GM04503 (cell line): Measurements from ENCODE around the gene ADAM12.

Experiments used
- DNase-seq: peaks from one replicate; pipeline ENCODE4 v3.0.0-alpha.2; 2012; ENCODE audit warnings: low read depth

The ADAM12 gene

DNA sequence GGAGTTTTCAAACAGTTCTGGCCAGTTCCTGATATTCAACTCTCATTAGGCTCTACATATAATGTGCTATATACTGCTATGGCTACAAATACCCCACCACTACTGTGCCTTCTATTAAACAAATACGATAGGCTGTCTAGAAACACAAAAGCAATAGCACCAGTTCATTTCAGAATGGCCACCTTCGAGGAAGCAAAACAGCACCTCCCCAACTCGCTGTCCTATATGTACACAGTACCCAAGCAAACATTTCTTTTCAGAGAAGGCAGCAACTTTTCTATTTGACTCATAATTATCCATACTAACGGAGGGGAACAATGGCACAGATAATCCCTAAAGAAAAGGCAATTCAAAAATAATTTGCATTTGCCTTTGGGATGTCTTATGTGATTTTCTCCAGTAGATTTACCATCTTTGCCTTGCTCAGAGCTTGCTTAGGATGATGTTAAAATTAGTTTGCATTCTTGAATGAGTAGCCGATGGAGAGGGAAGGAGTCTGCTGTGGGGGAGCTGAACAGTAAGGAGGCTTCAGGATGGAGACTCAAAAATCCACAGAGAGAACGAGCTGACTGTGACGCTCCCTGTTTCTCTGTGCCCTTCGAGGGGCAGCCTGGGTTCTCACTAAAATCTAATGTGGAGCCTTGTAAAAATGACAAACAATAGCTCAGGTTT lies 273.3 kb downstream of the ADAM12 start:
- no peak for DNase-seq

GRCh38 chr10:126111516-126111915 lies 276.8 kb downstream of the ADAM12 start:
- no peak for DNase-seq

DNA sequence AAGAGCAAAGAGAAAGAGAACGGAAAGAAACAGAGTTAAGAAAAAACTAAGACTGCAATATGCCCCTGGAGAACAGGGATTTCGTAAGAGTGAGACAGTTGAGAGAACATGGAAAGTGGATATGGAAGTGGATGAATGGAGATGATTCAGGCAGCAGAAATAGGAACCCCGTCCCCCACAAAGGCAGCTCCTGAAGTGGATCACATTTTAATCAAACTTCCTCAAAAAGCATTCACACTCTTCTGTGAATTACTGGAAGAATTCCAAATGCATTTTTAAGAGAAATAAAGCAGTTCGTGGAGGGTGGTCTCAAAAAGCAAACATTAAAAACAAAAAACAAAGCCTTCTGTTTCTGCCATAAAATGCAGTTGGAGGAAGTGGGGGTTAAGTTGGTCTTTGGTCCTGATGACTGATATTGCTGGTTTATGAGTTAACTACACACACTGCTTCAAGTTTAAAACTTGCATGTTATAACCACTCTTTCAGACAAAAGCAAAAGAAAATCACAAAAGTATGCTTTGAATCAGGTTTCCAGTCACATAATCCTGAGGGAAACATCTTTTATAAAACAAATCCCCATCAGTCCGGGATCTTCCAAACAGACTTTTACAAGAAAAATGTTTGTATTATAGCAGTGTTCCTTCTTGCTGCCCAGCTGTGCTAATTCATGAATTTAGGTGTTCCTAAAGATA lies 277.6 kb downstream of the ADAM12 start:
- no peak for DNase-seq

DNA sequence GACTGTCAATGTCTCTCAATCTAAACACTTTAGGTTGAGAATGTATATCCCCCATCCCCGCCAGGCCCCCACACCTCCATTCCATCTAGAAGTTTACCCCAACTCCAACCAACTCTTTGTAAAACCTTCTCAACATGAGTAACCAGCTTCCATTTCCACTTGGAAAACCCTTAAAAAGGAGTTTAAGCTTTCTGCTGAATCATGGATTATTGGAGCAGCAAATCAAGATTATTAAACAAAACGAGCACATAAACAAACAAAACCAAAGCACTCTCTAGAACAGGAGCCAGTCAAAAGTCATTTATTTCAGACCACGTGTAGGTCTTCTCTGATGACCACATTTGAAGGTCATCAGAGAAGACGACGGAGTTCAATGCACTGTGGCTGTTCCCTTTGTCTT lies 278.4 kb downstream of the ADAM12 start:
- no peak for DNase-seq

DNA sequence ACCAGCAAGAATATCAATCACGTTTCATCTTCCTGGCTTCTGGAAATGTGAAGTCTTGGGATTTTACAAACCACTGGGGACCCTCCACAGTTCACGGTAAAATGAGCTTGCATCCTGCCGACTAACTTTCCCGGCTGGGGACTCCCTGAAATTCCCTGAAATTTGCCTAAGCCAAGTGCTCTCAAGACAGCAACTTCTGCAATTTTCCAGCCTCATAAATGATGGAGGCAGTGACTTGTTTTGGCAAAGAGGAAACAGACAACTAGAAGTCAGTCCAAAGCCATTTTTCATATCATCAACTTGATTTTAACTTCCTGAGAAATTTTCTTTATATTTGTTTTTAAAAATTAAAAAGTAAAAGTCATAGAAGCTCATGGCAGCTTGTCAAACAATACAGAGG lies 279.6 kb downstream of the ADAM12 start:
- no peak for DNase-seq

DNA sequence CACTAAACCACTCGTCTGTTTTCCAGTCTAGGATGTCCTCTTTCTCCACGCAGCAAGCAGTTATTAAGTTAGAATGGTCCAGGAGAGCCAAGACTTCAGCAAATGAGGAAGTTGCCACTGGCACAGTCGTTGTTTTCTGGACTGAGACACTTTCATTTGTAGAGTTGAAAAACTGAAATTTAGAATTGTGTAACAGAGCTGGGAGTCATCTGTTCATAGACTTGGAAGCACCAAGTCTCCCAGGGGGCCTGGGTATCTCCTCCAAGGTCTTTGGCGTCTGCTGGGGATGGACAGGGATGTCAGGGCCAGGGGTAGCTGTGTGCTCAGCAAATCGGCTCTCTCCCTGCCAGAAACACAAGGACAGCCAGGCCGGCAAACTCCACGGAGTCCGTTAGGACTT lies 283.5 kb downstream of the ADAM12 start:
- DNase-seq: no peak

DNA sequence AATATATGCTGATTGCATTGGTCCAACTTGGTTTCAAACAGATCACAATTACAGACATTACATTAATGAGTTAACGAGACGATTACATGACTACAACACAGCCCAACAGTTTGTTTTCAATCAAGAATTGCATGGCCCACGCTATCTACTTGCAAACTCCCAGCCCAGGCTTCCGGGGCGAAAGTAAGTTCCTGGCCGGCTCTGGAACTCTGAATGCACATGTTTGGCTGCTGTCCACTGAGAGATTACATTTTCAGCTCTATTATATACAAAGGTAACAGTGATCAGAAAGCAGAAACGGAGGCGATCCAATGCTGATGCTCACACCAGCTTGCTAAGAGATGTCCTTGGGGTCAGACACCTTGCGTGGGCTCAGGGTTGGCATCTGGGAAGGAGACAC lies 285.6 kb downstream of the ADAM12 start:
- no peak for DNase-seq

DNA sequence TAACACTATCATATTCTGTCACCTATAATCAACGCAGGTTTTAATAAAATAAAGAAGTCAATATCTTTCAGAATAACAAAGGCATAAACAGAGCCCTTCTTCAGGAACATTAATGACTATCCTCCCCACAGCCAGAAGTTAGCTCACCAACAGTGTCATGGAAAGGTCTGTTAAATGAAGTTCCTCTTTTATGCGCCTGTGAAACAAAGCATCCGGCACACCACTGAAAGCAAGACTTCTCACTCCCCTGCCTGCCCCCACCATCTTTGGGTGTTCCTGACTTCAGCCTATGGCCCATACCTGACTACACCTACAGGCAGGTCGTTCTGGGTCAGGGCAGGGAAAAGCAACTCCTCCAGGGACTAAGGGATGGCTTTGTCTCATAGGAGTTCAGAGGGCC lies 286.5 kb downstream of the ADAM12 start:
- no peak for DNase-seq

- DNase-seq: no peak
Measured at GRCh38 chr10:126101325-126101724, 287.0 kb downstream of the ADAM12 start.

GRCh38 chr10:126099366-126099765 lies 288.9 kb downstream of the ADAM12 start:
- DNase-seq: no peak

DNA sequence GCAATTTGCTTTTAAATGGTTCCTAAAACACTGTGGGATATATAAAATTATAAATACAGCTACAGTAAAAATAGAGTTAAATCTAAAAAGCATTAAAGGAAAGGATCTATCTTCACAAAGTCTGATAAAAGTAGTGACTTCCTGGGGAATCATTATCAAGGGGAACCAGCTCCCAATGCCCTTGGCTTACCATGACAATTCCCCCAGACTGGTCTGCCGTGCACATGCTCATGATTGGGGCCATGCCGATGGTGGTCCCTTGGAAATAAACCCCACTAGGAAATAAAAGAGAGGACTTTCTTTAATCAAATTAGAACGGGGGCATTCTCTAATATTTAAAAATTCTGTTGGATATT lies 290.1 kb downstream of the ADAM12 start:
- no peak for DNase-seq

DNA sequence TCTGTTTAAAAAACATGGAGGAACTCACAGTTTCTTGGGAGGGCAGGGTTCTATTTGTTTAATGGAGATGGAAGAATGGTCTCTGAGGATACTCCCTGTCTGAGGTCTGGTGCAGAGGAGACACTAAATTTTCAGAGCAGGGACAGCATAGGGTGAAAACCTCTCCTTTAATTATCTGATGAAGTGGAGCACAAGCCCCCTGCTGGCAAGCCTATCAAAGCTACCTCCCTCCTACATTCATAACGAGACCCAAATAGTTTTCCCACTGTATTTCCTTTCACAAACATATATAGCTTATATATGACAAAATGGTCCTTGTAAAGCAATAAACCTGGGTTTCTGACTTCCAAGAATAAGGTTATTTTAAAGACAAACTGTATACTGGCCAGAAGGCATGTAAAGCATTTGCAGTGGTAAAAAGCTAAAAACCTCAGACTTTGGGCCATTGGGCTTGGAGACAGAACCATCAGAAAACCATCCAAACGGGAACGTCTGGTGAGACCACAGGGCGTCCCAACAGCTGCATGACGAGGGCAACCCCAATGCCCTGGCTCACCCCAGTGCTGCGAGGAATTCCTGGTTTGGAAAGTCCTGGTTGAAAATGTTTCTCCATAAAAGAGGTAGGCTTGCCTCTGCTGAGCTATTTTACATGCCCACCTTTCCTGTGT lies 290.6 kb downstream of the ADAM12 start:
- DNase-seq: no peak

- no peak for DNase-seq
Measured at GRCh38 chr10:126094537-126094936, 293.7 kb downstream of the ADAM12 start.

- DNase-seq: no peak
Measured at GRCh38 chr10:126092366-126093215, 295.7 kb downstream of the ADAM12 start.

GRCh38 chr10:126090911-126091728 lies 297.2 kb downstream of the ADAM12 start:
- DNase-seq: peak; percentile 81

- no peak for DNase-seq
Measured at GRCh38 chr10:126090443-126090842, 297.8 kb downstream of the ADAM12 start.

GRCh38 chr10:126087796-126088505 lies 300.3 kb downstream of the ADAM12 start:
- no peak for DNase-seq

GRCh38 chr10:126087153-126087680 lies 301.1 kb downstream of the ADAM12 start:
- DNase-seq: no peak

GRCh38 chr10:126085806-126086205 lies 302.5 kb downstream of the ADAM12 start:
- DNase-seq: no peak

DNA sequence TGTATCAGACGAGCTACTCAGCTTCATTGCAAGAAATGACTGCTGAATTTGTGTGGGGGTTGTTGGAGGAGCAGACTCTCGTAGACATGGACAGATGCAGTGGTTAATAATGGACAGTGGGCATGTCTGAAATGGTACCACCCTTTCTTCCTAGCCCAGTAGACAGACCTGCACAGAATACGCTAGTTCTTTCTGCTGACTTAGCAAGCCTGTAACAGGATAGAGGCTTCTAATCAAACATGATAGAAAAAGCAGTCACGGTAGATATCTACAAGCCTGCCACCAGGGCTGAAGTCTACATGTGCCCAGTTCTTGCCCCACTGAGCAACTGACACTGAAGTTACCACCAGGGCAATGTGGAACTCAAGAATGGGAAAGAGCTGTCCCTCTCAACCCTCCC lies 303.9 kb downstream of the ADAM12 start:
- DNase-seq: no peak

DNA sequence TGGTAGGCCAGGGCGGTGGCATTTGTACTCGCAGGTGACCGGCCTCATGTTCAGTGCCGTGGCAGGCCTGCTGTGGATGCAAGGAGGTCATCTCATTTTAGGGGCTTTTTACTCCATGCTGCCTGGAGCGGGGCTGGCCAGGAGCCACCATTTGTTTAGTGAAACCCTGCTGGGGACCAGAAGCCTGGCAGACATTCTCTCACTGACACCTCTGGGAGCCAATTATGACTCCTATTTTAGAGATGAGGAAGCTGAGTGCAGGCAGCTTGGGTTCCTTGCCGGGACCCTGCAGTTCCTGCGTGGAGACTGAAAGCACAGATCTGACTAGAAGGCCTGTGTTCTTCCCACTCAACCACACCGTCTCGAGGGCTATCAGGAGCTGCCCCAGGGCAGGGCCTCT lies 305.3 kb downstream of the ADAM12 start:
- no peak for DNase-seq
